ENCODE measurements around the gene TSPAN8.

- TF ChIP-seq POLR2A (IDR thresholded peaks at IDR 0.05): no peak
- TF ChIP-seq, protein P1, sequence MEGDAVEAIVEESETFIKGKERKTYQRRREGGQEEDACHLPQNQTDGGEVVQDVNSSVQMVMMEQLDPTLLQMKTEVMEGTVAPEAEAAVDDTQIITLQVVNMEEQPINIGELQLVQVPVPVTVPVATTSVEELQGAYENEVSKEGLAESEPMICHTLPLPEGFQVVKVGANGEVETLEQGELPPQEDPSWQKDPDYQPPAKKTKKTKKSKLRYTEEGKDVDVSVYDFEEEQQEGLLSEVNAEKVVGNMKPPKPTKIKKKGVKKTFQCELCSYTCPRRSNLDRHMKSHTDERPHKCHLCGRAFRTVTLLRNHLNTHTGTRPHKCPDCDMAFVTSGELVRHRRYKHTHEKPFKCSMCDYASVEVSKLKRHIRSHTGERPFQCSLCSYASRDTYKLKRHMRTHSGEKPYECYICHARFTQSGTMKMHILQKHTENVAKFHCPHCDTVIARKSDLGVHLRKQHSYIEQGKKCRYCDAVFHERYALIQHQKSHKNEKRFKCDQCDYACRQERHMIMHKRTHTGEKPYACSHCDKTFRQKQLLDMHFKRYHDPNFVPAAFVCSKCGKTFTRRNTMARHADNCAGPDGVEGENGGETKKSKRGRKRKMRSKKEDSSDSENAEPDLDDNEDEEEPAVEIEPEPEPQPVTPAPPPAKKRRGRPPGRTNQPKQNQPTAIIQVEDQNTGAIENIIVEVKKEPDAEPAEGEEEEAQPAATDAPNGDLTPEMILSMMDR (IDR thresholded peaks at IDR 0.05): no peak
Observed at GRCh38 chr12:71183846-71184245, 26.0 kb upstream of the TSPAN8 start.
